ENCODE results near the gene MRPL42. TPM values are rescaled to one million over a fixed set of nuclear protein-coding genes. Genes with fewer than 3 reads are reported as not detected.
"Not testable (repeated sequence)": the region's sequence is repeated elsewhere in the genome, so short reads cannot be mapped to it uniquely, and the experiment has no call there.

The MRPL42 gene
- total RNA-seq, 1 donor: 29.0 TPM

GRCh38 chr12:93482721-93483120, 15.4 kb downstream of the MRPL42 start:
- peaks cover 8% of the 10 kb centered on the region for H4K20me1 ChIP-seq (ENCODE audit: insufficient read depth, low read length)
- H3K9me3 ChIP-seq (ENCODE audit: low read depth, low read length): no peaks in the 10 kb centered on the region
- H3K79me2 ChIP-seq (ENCODE audit: insufficient read depth, low read length): peaks cover 6% of the 10 kb centered on the region
- no peak for TF ChIP-seq CTCF (IDR thresholded peaks at IDR 0.05; ENCODE audit: extremely low read depth, low read depth, low read length)
- no peak overlapping the region for H3K4me2 ChIP-seq (ENCODE audit: insufficient read depth, low read length)
- H3K27ac ChIP-seq (ENCODE audit: low read depth, low read length): no peak overlapping the region
- H3K27me3 ChIP-seq (ENCODE audit: insufficient read depth, low read length): no peaks in the 10 kb centered on the region
- peaks cover 9% of the 10 kb centered on the region for H3K4me1 ChIP-seq (ENCODE audit: insufficient read depth, low read length)
- peaks cover 51% of the 10 kb centered on the region for H3K36me3 ChIP-seq (ENCODE audit: insufficient read depth, low read length)
- no peak for DNase-seq (ENCODE audit: insufficient read length, low spot score, missing footprints)
- no peak overlapping the region for H2AFZ ChIP-seq (ENCODE audit: low read length)
- H3K4me3 ChIP-seq (ENCODE audit: insufficient read depth, low read length): no peak overlapping the region

- TF ChIP-seq CTCF (IDR thresholded peaks at IDR 0.05; ENCODE audit: extremely low read depth, low read depth, low read length): no peak
- Histone ChIP-seq H3K79me2 (ENCODE audit: insufficient read depth, low read length) (peaks cover 6% of the 10 kb centered on the region), H3K36me3 (ENCODE audit: insufficient read depth, low read length) (peaks cover 55% of the 10 kb centered on the region), H3K27ac (ENCODE audit: low read depth, low read length) (no peak overlapping the region), H3K4me1 (ENCODE audit: insufficient read depth, low read length) (peaks cover 9% of the 10 kb centered on the region), H4K20me1 (ENCODE audit: insufficient read depth, low read length) (peaks cover 8% of the 10 kb centered on the region), H3K4me3 (ENCODE audit: insufficient read depth, low read length) (no peak overlapping the region), H2AFZ (ENCODE audit: low read length) (no peak overlapping the region), H3K27me3 (ENCODE audit: insufficient read depth, low read length) (no peaks in the 10 kb centered on the region), H3K4me2 (ENCODE audit: insufficient read depth, low read length) (no peak overlapping the region), H3K9me3 (ENCODE audit: low read depth, low read length) (no peaks in the 10 kb centered on the region)
- DNase-seq (ENCODE audit: insufficient read length, low spot score, missing footprints): no peak
These were observed 16.0 kb downstream of the MRPL42 start for GRCh38 chr12:93483151-93483807.

GRCh38 chr12:93484315-93484981, 17.1 kb downstream of the MRPL42 start:
- peak overlapping the region; percentile 37 for H3K27ac ChIP-seq (ENCODE audit: low read depth, low read length)
- peaks cover 66% of the 10 kb centered on the region for H3K36me3 ChIP-seq (ENCODE audit: insufficient read depth, low read length)
- H4K20me1 ChIP-seq (ENCODE audit: insufficient read depth, low read length): peaks cover 8% of the 10 kb centered on the region
- no peaks in the 10 kb centered on the region for H3K9me3 ChIP-seq (ENCODE audit: low read depth, low read length)
- no peak overlapping the region for H2AFZ ChIP-seq (ENCODE audit: low read length)
- DNase-seq (ENCODE audit: insufficient read length, low spot score, missing footprints): no peak
- peaks cover 9% of the 10 kb centered on the region for H3K4me1 ChIP-seq (ENCODE audit: insufficient read depth, low read length)
- peak overlapping the region; percentile 15 for H3K4me2 ChIP-seq (ENCODE audit: insufficient read depth, low read length)
- no peak overlapping the region for H3K4me3 ChIP-seq (ENCODE audit: insufficient read depth, low read length)
- no peak for TF ChIP-seq CTCF (IDR thresholded peaks at IDR 0.05; ENCODE audit: extremely low read depth, low read depth, low read length)
- no peaks in the 10 kb centered on the region for H3K27me3 ChIP-seq (ENCODE audit: insufficient read depth, low read length)
- peaks cover 6% of the 10 kb centered on the region for H3K79me2 ChIP-seq (ENCODE audit: insufficient read depth, low read length)

- H3K4me1 ChIP-seq (ENCODE audit: insufficient read depth, low read length); H3K27me3 ChIP-seq (ENCODE audit: insufficient read depth, low read length); DNase-seq (ENCODE audit: insufficient read length, low spot score, missing footprints); H3K4me3 ChIP-seq (ENCODE audit: insufficient read depth, low read length); H3K4me2 ChIP-seq (ENCODE audit: insufficient read depth, low read length); H3K9me3 ChIP-seq (ENCODE audit: low read depth, low read length); H3K27ac ChIP-seq (ENCODE audit: low read depth, low read length); H3K79me2 ChIP-seq (ENCODE audit: insufficient read depth, low read length); H4K20me1 ChIP-seq (ENCODE audit: insufficient read depth, low read length); H2AFZ ChIP-seq (ENCODE audit: low read length): not testable (repeated sequence)
- peaks cover 35% of the 10 kb centered on the region for H3K36me3 ChIP-seq (ENCODE audit: insufficient read depth, low read length)
These were observed 25.5 kb downstream of the MRPL42 start for GRCh38 chr12:93492808-93493207.
